ENCODE results near the gene KRABD2.

Gene KRABD2

DNA sequence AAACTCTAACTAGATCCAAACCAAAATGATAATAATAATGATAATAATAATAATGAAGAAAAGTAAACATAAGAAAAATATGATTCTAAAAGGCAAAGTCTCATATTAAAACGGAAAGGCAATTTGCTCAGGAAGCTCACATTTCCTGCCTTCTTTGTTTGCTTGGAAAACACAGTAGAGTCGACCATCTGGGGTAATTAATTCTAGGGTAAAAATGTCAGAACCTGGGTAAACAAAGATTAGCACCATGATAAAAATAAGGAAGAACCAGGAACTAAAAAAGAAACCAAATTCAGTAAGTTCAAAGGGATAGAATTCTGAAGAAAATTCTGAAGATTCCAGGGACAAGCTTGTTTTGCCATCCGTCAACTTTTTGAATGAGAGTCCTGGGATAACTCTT is 16.2 kb downstream of the KRABD2 start:
- peaks cover 20% of the 10 kb centered on the region for H3K4me1 Mint-ChIP-seq (ENCODE audit: low read depth)
- TF ChIP-seq, protein P1, sequence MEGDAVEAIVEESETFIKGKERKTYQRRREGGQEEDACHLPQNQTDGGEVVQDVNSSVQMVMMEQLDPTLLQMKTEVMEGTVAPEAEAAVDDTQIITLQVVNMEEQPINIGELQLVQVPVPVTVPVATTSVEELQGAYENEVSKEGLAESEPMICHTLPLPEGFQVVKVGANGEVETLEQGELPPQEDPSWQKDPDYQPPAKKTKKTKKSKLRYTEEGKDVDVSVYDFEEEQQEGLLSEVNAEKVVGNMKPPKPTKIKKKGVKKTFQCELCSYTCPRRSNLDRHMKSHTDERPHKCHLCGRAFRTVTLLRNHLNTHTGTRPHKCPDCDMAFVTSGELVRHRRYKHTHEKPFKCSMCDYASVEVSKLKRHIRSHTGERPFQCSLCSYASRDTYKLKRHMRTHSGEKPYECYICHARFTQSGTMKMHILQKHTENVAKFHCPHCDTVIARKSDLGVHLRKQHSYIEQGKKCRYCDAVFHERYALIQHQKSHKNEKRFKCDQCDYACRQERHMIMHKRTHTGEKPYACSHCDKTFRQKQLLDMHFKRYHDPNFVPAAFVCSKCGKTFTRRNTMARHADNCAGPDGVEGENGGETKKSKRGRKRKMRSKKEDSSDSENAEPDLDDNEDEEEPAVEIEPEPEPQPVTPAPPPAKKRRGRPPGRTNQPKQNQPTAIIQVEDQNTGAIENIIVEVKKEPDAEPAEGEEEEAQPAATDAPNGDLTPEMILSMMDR (IDR thresholded peaks at IDR 0.05; ENCODE audit: unreplicated experiment) = no peak
- H3K27ac Mint-ChIP-seq = peak overlapping the region; percentile 89
- no peak for DNase-seq (ENCODE audit: low spot score, unreplicated experiment)
- no peaks in the 10 kb centered on the region for H3K9me3 Mint-ChIP-seq (ENCODE audit: low read depth)
- H3K27me3 Mint-ChIP-seq = no peaks in the 10 kb centered on the region
- peaks cover 7% of the 10 kb centered on the region for H3K36me3 Mint-ChIP-seq (ENCODE audit: insufficient read depth)
- peak overlapping the region; percentile 38 for H3K4me3 Mint-ChIP-seq (ENCODE audit: low read depth)

GRCh38 chr17:8359769-8360168 is 16.7 kb downstream of the KRABD2 start:
- no peak for DNase-seq (ENCODE audit: low spot score, unreplicated experiment)
- no peaks in the 10 kb centered on the region for H3K9me3 Mint-ChIP-seq (ENCODE audit: low read depth)
- TF ChIP-seq, protein P1 (IDR thresholded peaks at IDR 0.05; ENCODE audit: unreplicated experiment) = no peak
- peaks cover 7% of the 10 kb centered on the region for H3K36me3 Mint-ChIP-seq (ENCODE audit: insufficient read depth)
- peak overlapping the region; percentile 89 for H3K27ac Mint-ChIP-seq
- no peaks in the 10 kb centered on the region for H3K27me3 Mint-ChIP-seq
- no peak overlapping the region for H3K4me3 Mint-ChIP-seq (ENCODE audit: low read depth)
- H3K4me1 Mint-ChIP-seq (ENCODE audit: low read depth) = peaks cover 20% of the 10 kb centered on the region

DNA sequence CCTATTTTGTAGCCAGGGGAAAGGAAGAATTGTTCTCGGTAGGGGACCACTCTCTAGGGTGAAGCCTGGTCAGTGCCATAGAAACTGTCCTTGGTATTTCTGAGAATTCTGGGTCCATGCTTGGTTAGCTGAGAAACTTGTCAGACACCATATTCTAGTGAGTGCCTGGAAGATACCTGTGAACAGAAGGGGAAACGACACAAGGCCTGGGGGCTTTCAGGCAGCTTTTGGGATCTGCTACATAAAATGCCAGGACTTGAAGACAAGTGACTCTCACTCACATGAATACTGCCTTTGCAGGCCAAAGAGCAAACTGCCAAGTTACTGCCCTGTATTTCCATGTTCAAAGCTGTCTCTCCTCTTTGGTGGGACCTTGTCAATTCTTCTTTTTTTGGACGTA is 18.6 kb downstream of the KRABD2 start:
- TF ChIP-seq, protein P1 (IDR thresholded peaks at IDR 0.05; ENCODE audit: unreplicated experiment) = no peak
- no peaks in the 10 kb centered on the region for H3K9me3 Mint-ChIP-seq (ENCODE audit: low read depth)
- peaks cover 4% of the 10 kb centered on the region for H3K36me3 Mint-ChIP-seq (ENCODE audit: insufficient read depth)
- DNase-seq (ENCODE audit: low spot score, unreplicated experiment) = no peak
- H3K27ac Mint-ChIP-seq = no peak overlapping the region
- H3K4me1 Mint-ChIP-seq (ENCODE audit: low read depth) = peaks cover 20% of the 10 kb centered on the region
- no peak overlapping the region for H3K4me3 Mint-ChIP-seq (ENCODE audit: low read depth)
- H3K27me3 Mint-ChIP-seq = no peaks in the 10 kb centered on the region

GRCh38 chr17:8354236-8354635 is 22.3 kb downstream of the KRABD2 start:
- H3K27me3 Mint-ChIP-seq = no peaks in the 10 kb centered on the region
- H3K36me3 Mint-ChIP-seq (ENCODE audit: insufficient read depth) = peaks cover 4% of the 10 kb centered on the region
- no peaks in the 10 kb centered on the region for H3K9me3 Mint-ChIP-seq (ENCODE audit: low read depth)
- no peaks in the 10 kb centered on the region for H3K4me1 Mint-ChIP-seq (ENCODE audit: low read depth)
- no peak for DNase-seq (ENCODE audit: low spot score, unreplicated experiment)
- H3K4me3 Mint-ChIP-seq (ENCODE audit: low read depth) = no peak overlapping the region
- no peak overlapping the region for H3K27ac Mint-ChIP-seq
- TF ChIP-seq, protein P1 (IDR thresholded peaks at IDR 0.05; ENCODE audit: unreplicated experiment) = no peak

DNA sequence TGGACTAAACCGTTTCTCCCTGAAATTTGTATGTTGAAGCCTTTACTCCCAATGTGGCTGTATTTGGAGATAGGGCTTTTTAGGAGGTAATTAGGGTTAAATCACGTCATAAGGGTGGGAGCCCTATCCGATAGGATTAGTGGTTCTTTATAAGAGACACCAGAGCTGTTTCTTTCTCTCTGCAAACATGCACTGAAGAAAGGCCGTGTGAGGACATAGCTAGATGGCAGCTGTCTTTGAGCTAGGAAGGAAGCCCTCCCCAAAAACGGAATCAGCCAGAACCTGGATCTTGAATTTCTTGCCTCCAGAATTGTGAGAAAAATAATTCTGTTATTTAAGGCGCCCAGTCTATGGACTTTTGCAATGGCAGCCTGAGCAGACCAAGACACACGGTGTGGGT is 22.8 kb downstream of the KRABD2 start:
- TF ChIP-seq, protein P1 (IDR thresholded peaks at IDR 0.05; ENCODE audit: unreplicated experiment) = no peak
- H3K9me3 Mint-ChIP-seq (ENCODE audit: low read depth) = no peaks in the 10 kb centered on the region
- peaks cover 4% of the 10 kb centered on the region for H3K36me3 Mint-ChIP-seq (ENCODE audit: insufficient read depth)
- H3K4me3 Mint-ChIP-seq (ENCODE audit: low read depth) = no peak overlapping the region
- no peaks in the 10 kb centered on the region for H3K4me1 Mint-ChIP-seq (ENCODE audit: low read depth)
- no peaks in the 10 kb centered on the region for H3K27me3 Mint-ChIP-seq
- no peak overlapping the region for H3K27ac Mint-ChIP-seq
- no peak for DNase-seq (ENCODE audit: low spot score, unreplicated experiment)

Measured in progenitor cell of endocrine pancreas (in vitro differentiated cells).